GM08714 (cell line): Measurements from ENCODE around the gene CITED2.
A peak's percentile ranks its signal among the peaks of the same experiment; 100 is the strongest.
"Not testable (repeated sequence)": the region's sequence is repeated elsewhere in the genome, so short reads cannot be mapped to it uniquely, and the experiment has no call there.

Source experiments
- H3K4me3 ChIP-seq: fragments of 200-500 bp; sonication (Bioruptor generic); 2 replicates; pipeline ENCODE4 v1.5.1; 2014; ENCODE audit warnings: mild to moderate bottlenecking, low read length, inconsistent platforms
- ZNF274 ChIP-seq: IDR thresholded peaks from 2 replicates; pipeline ENCODE4 v1.6.1; 2012; ENCODE audit warnings: mild to moderate bottlenecking, low read depth, low read length

CITED2 gene

DNA sequence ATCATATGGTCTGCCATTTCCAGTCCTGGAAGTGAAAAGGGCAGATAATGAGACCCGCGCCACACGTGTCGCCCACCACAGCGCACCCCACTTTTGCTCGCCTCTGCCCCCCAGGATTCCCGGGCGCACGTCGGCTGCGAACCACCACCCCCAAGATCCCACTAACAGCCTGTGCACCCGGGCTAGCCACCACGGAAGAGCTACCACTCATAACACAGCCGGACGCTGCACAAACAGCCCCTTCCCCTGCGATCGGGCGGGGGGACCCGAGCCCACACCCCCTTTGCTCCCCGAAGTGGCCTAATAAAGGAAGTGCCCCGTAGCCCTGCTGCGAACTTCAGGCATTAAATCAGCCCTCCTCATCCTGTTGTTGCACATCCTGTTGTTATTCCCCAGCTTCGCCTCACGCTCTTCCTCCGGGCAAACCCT, 506 bp downstream of the CITED2 start:
- H3K4me3 ChIP-seq: peak overlapping the region; percentile 79
- no peak for TF ChIP-seq ZNF274

DNA sequence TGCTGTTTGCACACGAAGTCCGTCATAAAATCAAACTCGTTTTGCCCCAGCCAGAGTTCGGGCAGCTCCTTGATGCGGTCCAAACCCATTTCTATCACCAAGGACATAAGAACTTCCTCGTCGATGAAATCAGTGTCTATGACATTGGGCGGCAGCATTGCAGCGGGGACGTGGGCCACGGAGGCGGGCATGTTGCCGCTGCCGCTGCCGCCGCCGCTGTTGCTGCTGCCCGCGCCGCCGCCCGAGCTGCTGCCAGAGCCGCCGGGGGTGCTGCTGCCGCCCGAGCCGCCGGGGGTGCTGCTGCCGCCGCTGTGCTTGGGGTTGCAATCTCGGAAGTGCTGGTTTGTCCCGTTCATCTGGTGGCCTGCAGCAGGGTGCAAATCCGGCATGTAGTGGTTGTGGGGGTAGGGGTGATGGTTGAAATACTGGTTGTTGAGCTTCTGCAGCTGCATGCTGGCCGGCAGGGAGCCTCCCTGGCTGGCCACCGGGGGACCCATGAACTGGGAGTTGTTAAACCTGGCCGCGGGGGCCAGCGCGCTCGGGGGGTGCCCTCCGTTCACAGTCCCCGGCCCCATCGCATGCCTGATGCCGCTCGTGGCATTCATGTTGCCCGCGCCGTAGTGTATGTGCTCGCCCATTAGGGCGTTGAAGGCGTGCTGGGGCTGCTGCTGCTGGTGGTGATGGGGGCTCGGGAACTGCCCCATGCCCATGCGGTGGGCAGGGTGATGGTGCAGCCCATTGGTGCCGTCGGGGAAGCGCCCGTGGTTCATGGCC, 1.1 kb downstream of the CITED2 start:
- peak overlapping the region; percentile 79 for H3K4me3 ChIP-seq
- TF ChIP-seq ZNF274: no peak

DNA sequence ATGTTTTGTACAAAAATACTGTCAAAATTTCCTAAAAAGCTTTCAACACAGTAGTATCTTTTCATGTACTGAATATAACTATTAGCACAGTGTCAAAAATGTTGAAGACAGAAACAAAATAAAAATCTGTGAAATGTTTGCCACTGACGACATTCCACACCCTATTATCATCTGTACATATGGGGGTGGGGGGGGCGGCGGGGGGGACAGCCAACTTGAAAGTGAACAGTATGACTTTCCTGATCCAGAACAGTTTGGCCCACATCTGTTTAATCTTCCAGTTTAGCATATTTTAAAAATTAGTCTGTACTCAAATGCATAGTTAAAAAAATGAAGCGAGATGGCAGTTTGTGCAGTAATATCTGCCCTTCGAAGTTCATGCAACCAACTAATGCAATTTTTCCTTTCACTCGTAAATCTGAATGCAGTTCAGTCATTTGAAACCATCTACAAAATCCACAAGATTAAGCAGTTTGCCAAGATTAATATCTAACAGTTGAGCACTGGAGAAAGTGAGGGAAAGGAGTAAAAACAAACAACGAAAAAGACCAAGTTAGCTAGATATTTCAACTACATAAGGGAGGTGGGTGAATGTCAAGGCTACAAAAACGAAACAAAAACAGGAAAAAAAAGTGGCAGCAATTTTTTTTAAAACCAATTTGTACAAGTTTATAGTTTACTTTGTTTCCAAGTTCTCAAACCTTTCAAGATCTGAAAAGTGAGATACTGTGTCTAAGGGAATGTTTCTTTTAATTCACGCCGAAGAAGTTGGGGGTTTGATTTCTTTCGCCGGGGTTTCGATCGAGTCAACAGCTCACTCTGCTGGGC, 1.9 kb downstream of the CITED2 start:
- peak overlapping the region; percentile 79 for H3K4me3 ChIP-seq
- no peak for TF ChIP-seq ZNF274

DNA sequence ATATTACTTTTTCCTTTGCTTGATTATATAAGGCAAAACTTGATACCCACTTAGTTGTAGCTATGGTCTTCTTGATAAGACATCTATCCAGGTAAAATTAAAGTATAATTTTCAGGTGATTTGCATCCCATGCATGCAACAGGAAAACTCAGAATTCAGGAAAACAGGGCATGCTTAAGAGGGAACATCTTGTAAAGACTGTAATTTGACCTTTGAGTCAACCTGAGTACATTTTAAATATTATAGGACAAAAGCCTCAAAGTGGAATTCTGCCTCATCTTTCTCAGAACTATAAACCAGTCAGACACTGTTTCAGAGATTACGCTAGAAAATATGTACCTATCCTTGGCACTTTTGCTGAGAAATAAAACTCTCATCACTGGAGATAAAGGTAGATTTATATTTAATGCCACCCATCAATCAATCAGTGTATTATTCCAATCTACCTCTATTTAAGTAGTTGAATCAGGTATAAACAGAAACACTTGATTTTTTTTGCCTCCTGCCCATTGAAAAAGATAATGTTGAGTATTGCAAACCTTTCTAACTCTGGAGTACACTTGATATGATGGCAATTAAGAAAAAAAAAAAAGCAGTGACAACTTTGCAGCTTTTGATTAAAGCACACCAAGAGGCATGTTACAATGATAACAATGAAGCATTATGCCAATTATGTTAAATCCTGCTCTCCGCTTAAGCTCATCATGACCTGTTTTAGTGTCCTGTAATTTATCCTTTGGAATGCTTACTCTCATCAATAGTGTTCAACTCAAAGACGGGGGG, 2.8 kb downstream of the CITED2 start:
- no peak for TF ChIP-seq ZNF274
- peak overlapping the region; percentile 79; the same call in 1 of the 2 replicates for H3K4me3 ChIP-seq

DNA sequence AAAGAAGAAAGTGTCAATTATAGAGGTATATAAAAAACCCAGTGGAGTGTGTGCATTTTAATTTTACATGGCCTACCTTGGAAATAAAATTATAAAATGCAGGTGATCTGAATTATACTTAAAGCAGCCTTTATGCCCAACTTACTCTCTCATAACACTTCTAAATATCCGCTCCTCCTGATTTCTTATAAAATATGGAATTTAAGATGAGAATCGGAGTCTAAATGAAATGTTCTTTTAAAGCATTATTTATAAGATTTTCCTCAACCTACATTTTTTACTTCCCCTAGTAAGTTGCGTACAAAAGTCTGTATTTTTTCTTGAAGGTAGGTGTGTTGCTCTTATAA, 3.5 kb downstream of the CITED2 start:
- no peak overlapping the region for H3K4me3 ChIP-seq

DNA sequence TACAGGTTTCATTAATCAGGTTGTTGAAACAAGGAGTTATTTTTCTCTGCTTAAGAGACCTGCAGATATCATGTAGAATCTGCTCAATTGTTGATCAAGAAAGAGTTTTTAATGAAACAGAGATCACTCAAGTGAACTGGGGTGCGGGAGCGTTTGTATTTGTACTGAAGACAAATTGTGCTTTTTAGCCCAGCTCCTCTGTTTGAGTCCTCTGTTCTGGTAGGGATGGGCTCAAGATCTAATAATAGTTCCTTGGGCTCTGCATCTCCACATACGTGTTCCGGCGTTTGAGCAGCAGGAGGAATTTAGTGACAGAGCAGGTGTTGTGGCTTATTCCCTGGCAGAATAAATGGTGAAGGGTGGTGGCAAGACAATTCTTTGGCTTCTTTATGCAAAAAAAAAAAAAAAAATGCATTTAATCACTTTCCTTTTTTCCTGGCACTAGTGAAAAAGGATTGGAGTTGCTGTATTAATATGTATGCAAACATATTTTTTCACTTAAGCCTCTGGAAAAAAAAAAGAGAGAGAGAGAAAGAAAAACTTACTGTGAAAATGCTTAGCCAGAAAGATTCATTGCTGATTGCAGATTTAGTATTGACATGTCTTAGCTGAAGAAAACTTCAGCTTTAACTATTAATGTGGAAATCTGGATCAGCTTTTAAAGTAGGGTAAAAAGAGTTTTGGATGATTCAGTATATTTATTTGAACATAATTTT, 4.0 kb downstream of the CITED2 start:
- no peak for TF ChIP-seq ZNF274
- 0 out of 2 replicates have a peak overlapping the region, but pooled peaks have one; percentile 20 for H3K4me3 ChIP-seq

More for the DNA sequence above, 3.5 kb downstream of the CITED2 start:
- TF ChIP-seq ZNF274: no peak

DNA sequence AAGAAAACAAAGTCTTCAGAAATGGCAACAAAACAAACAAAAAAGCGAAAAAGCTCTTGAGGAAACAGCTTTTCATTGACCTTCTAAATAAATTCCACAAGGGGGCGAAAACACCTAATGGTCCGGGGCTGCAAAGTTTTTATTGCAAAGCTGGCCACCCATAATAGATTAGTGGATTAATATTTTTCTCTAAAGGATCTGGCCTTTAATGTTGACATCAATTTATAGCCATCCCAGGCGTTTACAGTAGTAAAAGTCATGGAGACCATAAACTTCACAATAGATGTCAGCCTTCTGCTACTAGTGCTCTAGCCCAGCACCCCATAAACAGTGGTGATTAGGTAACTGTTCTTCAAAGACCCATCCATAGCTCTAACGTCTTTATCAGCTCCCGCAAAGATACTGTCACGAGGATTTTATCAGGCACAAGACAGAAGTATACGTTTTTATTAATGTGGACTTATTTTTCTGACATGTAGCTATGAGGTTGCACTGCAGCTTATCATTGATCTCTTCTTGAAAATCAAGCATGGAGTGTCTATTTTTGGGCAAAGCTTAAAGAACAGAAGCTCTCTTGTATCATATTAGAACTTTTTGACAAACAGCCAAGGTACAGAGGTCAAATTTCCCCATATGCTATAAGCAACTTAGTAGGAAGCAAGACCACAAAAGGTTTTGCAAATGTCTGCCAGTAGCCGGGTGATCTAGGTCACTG, 4.7 kb downstream of the CITED2 start:
- no peak overlapping the region for H3K4me3 ChIP-seq
- no peak for TF ChIP-seq ZNF274

DNA sequence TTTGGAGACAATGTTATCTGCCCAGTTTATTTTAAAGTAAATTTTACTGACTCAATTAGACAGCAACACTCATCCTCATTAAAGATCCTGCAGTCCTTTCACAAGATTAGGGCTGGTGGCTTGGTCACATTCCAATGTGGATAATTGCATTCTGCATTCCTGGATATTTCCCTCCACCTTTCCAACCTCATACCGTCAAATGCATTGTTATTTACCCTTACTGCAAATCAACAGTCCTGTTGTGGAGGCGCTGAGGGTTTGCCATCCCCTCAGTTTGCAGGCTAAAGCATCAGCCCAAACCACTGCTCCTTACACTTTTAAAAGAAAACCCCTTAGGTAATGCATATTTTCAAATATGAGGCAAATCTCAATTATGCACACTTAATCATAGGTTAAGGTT, 5.4 kb downstream of the CITED2 start:
- TF ChIP-seq ZNF274: no peak
- no peak overlapping the region for H3K4me3 ChIP-seq

DNA sequence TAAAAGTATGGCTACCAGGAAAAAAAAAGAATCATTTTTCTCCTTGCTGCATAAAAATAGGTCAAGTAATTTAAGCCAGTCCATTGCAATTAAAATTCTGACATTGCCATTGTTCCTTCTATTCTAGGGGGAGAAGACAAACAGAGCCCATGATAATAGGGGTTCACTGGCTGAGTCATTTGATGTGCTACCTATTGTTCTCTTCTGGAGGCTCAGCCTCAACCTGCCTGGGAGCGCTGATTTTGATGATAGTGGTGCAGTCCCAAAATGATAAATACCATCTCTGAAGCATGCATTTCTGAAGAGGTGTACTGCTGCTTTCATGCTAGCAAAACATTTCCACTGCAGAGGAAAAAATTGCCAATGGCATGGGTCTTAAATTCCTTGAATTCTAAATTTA, 5.8 kb downstream of the CITED2 start:
- H3K4me3 ChIP-seq: no peak overlapping the region
- no peak for TF ChIP-seq ZNF274

DNA sequence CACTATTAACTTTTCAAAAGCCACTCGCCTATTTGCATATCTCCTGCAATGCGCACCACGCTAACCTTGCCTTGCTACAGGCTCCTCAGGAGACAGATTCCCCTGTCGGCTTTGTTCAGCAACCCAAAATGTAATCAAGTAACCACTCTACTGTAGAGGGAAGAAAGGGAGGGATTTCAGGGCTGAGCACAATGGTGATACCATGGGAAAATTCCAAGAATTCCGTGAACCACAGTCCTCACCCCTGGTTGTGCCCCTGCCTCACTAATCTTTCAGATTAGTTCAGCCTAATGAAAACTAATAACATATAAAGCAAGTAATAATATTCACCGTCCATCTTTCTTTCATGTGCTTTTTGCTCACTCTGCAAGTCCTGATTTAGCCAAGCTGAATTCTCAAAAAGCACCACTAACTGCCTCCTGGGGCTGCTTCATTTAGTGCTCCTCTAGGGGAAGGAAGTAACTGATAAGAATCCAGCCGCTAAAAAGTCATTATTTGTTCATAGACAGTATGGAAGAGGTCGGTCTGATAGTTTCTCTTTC, 6.6 kb downstream of the CITED2 start:
- no peak for TF ChIP-seq ZNF274
- H3K4me3 ChIP-seq: no peak overlapping the region

DNA sequence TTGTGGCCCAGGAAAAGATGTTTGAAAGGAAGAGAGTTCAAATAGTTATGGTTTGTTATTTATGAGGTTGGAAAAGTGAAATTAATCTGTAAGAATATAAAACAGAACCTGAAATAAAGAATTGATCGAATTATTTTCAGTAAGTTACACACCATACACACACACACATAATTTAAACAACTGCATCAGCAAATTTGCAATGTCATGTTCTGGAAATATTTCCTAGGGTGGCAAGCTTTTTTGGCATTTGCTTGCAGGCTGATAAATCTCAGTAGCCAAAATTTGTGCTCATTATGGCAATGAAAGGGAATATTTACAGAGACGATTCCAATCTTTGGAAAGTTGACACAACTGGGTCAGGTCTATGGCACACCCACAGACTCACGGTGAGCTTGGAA, 9.5 kb downstream of the CITED2 start:
- TF ChIP-seq ZNF274: no peak
- H3K4me3 ChIP-seq: no peak overlapping the region

DNA sequence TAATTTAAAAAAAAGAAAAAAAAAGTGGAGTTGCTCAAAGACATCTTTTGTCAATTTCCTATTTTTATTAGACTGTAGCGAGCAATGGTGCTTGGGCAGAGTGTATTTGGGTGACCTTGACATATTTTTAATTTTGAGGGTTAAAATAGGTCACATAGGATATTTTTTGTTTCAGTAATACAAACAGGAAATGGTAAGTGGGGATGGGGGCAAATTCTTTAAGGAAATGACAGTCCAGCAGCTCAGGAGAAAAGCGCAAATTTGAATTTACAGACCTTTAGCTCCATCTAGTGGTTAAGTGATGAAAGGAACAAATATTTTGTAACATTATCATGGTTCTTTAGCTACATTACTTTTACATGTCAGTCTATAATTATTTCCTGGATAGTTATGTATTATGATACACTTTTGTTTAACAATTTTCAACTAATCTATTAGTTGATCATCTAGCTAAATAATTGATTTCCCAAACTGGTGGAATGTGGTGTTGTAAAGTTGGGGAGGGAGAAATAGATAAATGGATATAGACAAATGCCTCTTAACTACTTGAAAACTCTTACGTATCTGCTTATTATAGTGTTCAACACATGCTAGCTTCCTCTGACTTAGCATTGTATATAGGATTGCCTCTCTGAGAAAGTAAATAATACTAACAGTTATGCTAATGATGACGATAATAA, 10.0 kb downstream of the CITED2 start:
- H3K4me3 ChIP-seq: no peak overlapping the region
- TF ChIP-seq ZNF274: no peak

DNA sequence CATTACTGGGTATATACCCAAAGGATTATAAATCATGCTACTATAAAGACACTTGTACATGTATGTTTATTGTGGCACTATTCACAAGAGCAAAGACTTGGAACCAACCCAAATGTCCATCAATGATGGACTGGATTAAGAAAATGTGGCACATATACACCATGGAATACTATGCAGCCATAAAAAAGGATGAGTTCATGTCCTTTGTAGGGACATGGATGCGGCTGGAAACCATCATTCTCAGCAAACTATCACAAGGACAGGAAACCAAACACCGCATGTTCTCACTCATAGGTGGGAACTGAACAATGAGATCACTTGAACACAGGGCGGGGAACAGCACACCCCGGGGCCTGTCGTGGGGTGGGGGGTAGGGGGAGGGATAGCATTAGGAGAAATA, 10.7 kb downstream of the CITED2 start:
- H3K4me3 ChIP-seq: not testable (repeated sequence)

DNA sequence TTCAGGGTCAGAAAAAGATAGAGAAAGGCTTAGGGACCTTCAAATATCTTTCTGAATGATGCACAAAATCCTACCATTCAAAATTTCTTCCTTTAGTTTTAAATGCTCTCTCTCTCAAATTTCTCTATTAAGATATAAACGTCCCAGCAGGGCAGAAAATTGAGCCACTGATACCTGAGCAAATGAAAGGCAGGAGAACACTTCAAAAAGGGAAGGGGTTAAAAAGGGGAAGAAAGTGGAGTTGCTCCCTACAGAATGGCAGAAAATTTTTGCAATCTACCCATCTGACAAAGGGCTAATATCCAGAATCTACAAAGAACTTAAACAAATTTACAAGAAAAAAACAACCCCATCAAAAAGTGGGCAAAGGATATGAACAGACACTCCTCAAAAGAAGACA, 11.3 kb downstream of the CITED2 start:
- H3K4me3 ChIP-seq: not testable (repeated sequence)
